Stimulated activated naive CD4-positive, alpha-beta T cell (primary cell): Measurements from ENCODE around the gene METTL27.
"Not testable (repeated sequence)": the region's sequence is repeated elsewhere in the genome, so short reads cannot be mapped to it uniquely, and the experiment has no call there.

Source experiments
- DNase-seq, 6 experiments: peaks; one replicate each; lab custom pipeline; 2025; lab: John Stamatoyannopoulos, UW

METTL27 gene

DNA sequence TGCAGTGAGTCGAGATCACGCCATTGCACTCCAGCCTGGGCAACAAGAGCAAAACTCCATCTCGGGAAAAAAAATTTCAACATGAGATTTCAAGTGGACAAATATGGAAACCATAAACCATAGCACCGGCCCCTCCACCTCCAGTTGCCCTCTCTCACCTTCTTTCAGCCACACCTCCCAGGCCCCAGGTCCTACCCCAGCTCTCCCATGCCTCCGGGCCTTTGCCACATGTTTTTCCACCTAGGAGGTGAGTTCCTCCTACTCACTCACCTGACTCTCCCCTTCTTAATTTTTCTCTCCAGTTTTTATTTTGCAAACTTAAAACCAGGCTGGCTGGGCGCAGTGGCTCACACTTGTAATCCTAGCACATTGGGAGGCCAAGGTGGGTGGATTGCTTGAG, 25.2 kb downstream of the METTL27 start:
- no peak for DNase-seq

DNA sequence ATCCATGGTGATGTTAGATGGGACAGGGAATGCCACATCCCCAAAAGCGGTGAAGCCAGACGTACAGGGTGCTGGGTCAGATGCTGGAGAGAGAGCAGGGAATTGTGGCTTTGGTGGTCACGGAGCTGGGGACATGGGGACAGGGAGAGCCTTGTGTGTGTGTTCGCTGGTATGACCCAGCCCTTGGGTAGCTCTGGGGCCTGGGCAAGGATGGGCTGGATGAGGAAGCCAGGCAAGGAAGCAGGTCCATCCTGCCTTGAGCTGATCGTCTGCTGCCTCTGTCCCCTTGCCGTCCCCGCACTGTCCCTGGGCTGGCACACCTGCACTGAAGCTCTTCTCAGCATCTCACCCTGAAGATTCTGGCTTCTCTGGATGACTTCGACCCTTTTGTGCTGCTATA, 26.9 kb downstream of the METTL27 start:
- no peak for DNase-seq

DNA sequence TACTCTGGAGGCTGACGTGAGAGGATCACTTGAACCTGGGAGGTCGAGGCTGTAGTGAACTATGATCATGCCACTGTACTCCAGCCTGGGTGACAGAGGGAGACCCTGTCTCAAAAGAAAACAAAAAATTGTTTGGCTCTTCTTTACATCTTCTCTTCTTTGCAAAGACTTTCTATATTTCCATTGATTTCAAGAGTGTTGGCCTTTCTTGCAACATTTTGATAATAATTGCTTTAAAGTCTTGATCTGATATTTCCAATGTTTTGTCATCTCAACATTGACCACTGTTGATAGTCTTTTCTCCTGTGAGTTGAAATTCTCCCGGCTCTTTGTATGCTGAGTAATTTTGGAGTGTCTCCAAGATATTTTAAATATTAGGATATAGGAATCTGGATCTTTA, 29.3 kb downstream of the METTL27 start:
- DNase-seq = no peak

DNA sequence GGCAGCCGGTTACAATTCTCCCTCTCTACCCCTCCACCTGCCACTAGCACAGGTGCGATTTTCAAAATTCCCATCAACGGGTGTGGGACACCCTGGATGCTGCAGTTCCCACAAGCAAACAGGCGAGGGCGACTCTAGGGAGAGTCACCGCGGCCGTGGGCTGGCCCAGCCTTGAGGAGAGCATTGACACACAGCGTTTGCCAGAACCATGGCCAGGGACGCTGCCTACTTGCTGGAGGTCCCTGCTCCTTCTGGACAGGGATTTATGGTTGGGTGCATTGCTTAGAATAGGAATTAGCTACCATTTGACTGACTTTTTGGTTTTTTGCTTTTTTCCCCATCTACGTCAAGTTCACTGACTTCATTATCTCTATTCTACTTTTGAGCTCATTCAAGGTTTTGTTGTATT, 30.6 kb downstream of the METTL27 start:
- peak in 4 of 6 experiments; percentile 11 to 26 (median 19) for DNase-seq

DNA sequence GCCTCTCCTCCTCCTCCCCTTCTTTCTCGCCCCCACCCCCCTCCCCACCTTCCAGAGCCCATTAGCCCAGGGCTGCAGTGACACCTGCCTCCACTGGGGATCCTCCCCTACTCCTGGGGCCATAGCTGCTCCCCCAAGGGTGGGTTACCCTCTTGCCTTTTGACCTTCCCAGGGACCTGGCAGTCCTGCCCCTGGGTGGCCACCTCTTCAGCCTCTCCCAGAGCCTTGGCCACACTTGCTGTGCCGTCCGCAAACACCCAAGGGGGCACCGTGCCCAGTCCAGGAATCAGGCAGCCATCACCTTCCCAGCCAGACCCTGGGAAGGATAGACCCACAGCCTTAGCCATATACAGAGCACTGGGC, 31.3 kb downstream of the METTL27 start:
- DNase-seq = no peak

DNA sequence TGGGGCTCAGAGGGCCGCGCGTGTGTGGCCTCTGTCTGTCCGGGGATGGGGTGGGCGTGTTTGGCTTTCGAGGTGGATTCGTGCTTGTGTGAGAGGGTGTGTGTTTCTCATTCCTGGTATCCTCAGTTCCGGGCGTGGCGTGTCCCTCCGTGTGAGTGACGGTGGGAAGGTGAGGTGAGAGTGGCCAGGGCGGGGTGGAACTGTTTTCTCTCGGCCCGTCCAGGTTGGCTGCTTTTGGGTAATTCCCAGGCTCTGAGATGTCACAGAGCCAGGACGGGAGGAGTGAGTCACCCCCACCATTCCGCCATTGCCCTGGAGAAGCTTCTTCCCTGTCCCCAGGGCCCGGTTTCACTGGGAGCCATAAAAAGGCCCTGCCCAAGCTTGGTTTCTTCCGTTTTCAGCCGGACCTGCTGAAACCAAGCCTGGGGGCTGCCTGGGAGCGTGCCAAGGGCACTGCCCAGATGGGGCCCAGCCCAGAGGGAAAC, 32.8 kb downstream of the METTL27 start:
- no peak for DNase-seq

DNA sequence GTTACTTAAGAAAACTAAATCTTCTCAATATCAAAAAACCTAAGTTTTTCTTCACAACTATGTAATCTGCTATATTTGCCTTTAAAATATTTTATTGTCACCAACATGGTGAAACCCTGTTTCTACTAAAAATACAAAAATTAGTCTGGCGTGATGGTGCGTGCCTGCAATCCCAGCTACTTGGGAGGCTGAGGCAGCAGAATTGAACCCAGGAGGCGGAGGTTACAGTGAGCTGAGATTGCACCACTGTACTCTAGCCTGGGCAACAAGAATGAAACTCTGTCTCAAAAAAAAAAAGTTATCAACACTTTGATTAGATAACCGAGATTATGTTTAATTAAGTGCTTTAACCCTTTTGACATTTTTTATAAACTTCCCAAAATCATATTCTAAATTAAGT, 39.9 kb downstream of the METTL27 start:
- DNase-seq = no peak

DNA sequence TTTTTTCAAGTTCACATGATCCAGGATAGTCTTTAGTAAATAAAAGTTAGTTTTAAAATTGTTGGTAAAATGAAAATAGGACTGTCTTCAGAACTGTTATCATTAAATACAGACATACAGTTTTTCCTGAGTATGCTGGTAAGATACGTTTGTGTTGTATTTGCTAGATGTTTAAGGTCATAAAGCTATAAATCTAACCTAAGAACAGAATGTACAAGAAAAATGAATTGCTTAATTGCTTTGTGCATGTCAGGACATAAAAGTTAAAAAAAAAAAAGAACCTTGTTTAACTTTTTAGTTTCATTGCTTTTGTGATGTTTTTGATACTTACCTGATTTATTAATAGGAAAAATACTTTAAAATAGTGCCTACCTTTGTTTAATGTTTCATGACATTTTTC, 40.7 kb downstream of the METTL27 start:
- no peak for DNase-seq

DNA sequence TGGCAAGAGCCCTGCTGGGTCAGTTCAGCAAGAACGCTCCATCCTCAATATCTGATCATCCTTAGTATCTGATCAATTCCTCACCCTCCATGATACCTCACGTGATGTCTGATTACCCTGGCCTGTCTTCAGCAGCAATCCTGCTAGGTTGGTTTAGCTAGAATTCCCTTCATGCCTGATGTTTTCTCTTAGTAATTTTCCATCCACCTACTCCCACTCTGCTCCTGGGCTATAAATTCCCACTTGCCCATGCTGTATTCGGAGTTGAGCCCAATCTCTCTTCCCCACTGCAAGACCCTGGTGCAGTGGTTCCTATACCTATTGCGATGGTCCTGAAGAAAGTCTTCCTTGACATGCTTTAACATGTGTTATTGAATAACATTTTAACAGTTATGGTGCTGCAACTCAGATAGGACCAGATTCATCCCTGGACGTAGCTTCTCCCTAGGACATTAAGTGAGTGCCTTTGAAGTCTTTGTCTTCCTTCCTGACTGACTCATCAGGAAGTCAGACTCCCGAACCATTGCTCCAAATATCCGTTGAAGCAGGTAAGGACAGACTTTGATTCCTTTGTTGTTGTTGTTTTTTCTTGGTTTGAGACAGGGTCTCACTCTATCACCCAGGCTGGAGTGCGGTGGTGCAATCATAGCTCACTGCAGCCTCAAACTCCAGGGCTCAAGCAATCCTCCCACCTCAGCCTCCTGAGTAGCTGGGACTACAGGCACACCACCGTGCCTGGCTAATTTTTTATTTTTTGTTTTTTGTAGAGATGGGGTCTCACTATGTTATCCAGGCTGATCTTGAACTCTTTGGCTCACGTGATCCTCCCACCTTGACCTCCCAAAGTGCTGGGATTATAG, 42.8 kb downstream of the METTL27 start:
- DNase-seq = no peak

DNA sequence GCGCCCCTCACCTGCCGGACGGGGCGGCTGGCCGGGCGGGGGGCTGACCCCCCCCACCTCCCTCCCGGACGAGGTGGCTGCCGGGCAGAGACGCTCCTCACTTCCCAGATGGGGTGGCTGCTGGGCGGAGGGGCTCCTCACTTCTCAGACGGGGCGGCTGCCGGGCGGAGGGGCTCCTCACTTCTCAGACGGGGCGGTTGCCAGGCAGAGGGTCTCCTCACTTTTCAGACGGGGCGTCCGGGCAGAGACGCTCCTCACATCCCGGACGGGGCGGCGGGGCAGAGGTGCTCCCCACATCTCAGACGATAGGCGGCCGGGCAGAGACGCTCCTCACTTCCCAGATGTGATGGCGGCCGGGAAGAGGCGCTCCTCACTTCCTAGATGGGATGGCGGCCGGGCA, 45.1 kb downstream of the METTL27 start:
- DNase-seq = not testable (repeated sequence)

DNA sequence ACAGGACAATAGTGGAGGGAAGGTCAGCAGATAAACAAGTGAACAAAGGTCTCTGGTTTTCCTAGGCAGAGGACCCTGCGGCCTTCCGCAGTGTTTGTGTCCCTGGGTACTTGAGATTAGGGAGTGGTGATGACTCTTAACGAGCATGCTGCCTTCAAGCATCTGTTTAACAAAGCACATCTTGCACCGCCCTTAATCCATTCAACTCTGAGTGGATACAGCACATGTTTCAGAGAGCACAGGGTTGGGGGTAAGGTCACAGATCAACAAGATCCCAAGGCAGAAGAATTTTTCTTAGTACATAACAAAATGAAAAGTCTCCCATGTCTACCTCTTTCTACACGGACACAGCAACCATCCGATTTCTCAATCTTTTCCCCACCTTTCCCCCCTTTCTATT, 45.7 kb downstream of the METTL27 start:
- DNase-seq = not testable (repeated sequence)

DNA sequence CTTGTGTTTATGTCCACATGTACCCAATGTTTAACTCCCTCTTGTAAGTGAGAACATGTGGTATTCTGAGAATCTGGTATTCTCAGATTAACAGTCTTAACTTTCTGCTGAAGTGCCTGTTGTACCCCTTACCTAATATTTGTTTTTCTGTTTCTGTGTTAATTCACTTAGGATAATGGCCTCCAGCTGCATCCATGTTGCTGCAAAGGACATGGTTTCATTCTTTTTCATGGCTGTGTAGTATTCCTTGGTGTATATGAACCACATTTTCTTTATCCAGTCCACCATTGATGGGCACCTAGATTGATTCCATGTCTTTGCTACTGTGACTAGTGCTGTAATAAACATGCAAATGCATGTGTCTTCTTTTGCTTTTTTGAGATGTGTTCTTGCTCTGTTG, 47.1 kb downstream of the METTL27 start:
- DNase-seq = not testable (repeated sequence)

DNA sequence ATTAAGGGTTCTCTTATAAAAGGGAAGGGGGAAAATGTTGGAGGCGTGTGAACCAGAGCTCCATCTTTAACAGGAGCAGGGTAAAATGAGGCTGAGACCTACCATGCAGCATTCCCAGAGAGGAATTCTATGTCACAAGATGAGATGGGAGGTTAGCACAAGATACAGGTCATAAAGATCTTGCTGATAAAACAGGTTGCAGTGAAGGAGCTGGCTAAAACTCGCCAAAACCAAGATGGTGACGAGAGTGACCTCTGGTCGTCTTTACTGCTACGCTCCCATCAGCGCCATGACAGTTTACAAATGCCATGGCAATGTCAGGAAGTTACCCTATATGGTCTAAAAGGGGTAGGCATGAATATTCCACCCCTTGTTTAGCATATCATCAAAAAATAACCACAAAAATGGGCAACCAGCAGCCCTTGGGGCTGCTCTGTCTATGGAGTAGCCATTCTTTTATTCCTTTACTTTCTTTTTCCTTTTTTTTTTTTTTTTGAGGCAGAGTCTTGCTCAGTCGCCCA, 51.1 kb downstream of the METTL27 start:
- DNase-seq = not testable (repeated sequence)

DNA sequence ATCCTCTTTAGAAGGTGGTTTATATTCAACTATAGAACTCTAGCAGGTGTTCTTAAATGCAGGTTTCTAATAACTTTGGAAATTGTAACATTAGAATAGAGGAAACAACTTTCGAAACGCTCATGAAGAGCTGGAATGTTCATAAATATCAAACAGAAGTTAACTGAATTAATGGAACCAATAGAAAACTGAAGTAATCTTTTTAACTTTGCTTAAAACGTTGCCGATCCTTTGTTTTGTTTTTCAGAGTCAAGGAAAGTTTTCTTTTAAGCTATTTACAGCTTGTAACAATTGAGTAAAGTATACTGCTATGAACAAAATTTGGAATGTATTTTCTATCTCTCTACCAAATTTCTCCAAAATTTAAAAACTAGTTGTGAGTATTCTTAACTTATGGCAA, 53.3 kb downstream of the METTL27 start:
- DNase-seq = no peak

DNA sequence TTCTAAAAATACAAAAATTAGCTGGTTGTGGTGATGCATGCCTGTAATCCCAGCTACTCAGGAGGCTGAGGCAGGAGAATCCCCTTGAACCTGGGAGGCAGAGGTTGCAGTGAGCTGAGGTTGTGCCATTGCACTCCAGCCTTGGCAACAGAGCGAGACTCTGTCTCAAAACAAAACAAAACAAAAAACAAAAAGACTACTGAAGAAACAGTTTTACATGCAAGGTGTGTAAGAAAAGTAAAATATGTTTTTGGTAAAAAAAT, 54.6 kb downstream of the METTL27 start:
- DNase-seq = not testable (repeated sequence)

DNA sequence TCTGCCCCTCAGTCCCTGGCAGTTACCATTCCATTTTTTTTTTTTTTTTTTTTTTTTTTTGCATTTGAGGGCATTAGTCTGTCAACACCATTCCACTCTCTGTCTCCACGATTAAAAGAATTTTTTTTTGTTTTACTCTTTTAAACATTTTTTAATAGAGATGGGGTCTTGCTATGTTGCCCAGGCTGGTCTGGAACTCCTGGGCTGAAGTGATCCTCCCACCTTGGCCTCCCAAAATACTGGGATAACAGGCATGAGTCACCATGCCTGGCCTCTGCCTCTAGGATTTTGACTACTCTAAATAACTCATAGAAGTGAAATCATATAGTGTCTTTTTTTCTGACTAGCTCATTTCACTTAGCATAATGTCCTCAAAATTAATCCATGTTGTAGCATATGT, 55.7 kb downstream of the METTL27 start:
- DNase-seq = no peak
